ENCODE measurements around the gene GRAMD4. TPM values are rescaled to one million over a fixed set of nuclear protein-coding genes. Genes with fewer than 3 reads are reported as not detected.

The GRAMD4 gene
- total RNA-seq, 1 donor, result 71.9 TPM

GRCh38 chr22:46652847-46653331 lies 32.7 kb downstream of the GRAMD4 start:
- DNase-seq (ENCODE audit: low read depth in 2 of 3, low spot score in 2 of 3), result no peak

DNA sequence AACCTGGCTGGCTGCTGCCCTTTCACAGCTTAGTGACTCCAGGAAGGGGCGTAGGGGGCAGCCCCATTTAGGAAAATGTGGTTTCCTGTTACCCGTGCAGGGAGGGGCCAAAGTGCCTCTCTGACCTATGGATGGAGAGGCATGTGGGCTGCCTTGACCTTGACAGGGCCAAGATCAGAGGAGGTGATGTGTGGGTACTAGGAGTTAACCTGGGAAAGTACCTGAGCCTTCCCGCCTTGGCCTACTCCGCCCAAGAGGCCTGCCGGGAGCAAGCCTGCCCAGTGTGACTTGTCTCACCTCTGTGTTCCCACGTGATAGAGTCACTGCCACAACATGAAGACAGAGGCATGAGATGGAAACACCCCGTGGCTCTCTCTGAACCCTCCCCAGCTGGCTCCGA lies 33.4 kb downstream of the GRAMD4 start:
- no peak for DNase-seq (ENCODE audit: low read depth in 2 of 3, low spot score in 2 of 3)

- no peak for DNase-seq (ENCODE audit: low read depth in 2 of 3, low spot score in 2 of 3)
Measured at GRCh38 chr22:46654426-46654825, 34.2 kb downstream of the GRAMD4 start.

- DNase-seq (ENCODE audit: low read depth in 2 of 3, low spot score in 2 of 3), result no peak
Measured at GRCh38 chr22:46654927-46655595, 34.9 kb downstream of the GRAMD4 start.

DNA sequence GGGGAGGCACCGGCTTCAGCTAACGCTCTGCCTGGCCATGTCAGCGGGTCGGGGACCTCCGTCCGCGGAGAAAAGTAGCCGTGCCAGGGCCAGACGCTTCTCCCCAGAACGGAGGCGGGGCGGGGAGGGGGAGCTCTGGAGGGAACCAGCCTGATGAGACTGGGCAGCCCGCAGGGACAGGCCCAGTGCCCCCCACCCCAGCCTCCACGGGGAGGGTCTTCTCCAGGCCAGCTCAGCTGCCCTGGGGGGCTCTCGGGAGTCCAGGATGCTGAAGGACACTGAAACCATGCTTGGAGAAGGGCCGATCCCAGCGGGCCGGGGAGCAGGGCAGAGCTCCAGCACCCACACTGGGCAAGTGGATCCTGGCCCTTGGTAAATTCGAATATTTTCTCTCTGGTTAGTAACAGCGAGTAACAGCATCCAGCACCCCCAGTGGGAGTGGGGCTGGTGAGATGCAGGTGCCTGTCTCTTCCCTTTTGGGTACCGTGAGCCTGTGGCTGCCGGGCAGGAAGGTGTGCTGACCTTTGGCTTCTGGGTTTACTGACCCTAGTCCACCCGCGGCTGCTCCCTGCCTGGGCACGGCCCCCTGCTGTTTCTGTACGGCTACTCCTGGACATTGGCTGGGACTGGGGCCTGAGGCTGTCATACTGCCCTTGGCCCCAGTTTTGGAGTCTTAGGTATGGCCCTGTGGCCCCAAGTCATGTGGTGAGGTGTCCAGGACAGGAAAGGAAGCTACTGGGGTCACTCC lies 35.8 kb downstream of the GRAMD4 start:
- no peak for DNase-seq (ENCODE audit: low read depth in 2 of 3, low spot score in 2 of 3)

- no peak for DNase-seq (ENCODE audit: low read depth in 2 of 3, low spot score in 2 of 3)
Measured at GRCh38 chr22:46656856-46657654, 36.9 kb downstream of the GRAMD4 start.

DNA sequence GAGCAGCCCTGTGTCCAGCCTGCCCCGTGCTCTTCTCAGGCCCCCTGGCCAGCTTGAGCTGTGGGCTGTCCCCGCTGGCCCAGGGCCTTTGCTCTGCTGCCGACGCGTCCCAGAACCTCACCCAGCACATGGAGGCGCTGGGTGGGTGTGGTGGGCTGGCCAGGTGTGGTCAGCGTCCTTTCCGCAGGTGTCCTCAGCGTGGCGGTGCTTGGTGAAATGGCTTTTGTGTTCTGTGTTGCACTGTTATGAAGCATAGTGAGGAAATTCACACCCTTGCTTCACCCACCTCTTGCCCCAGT lies 37.4 kb downstream of the GRAMD4 start:
- DNase-seq (ENCODE audit: low read depth in 2 of 3, low spot score in 2 of 3), result no peak

- DNase-seq (ENCODE audit: low read depth in 2 of 3, low spot score in 2 of 3), result no peak
Measured at GRCh38 chr22:46657996-46658947, 38.1 kb downstream of the GRAMD4 start.

GRCh38 chr22:46659059-46659790 lies 39.0 kb downstream of the GRAMD4 start:
- no peak for DNase-seq (ENCODE audit: low read depth in 2 of 3, low spot score in 2 of 3)

DNA sequence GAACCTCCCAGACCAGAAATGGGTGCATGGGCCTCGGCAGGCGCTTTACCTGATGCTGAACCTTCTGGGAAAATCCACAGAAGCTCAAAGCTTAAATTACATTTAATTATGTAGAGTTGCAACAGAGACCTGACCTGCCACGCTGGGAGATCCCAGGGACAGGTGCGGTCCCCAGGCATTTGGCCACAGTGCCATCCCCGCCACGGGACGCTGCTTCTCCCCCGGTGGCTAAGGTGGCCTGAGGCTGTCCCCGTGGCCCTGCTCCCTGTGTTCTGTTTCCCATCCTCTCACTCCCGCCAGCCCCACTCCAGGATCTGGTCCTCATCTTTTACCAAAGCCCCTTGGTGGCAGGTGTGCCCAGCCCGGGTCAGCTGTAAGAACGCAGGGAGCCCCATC lies 39.6 kb downstream of the GRAMD4 start:
- DNase-seq (ENCODE audit: low read depth in 2 of 3, low spot score in 2 of 3), result no peak

DNA sequence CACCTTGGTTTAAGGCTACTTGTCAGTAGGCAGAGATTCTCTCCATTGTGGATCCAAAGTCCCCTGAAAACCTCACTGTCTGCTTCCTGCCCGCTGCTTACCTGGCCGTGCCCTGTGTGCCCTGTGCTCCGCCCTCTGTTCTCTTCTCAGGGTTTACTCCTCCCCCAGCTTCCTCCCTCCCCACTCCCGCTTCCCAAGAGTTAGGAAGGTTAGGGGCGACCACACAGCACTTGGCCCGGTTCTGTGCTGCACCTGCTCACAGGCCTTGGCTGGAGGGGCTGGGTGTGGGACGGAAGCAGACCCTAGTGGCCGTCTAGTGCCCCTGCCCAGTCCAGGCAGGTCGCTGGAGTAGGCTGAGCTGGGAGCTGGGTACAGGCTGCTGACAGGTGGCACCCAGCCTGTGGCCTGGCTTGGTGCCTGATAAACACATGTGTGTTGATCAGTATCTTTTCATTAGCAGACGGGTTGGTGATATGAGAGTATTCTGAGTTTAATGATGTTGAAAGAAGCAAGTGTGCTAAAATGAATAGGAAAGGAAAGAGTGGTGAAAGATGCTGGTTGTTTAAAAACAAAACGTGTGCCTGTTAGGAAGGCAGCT lies 40.5 kb downstream of the GRAMD4 start:
- DNase-seq (ENCODE audit: low read depth in 2 of 3, low spot score in 2 of 3), result peak in 2 of 3 donors; percentile 46 to 87

DNA sequence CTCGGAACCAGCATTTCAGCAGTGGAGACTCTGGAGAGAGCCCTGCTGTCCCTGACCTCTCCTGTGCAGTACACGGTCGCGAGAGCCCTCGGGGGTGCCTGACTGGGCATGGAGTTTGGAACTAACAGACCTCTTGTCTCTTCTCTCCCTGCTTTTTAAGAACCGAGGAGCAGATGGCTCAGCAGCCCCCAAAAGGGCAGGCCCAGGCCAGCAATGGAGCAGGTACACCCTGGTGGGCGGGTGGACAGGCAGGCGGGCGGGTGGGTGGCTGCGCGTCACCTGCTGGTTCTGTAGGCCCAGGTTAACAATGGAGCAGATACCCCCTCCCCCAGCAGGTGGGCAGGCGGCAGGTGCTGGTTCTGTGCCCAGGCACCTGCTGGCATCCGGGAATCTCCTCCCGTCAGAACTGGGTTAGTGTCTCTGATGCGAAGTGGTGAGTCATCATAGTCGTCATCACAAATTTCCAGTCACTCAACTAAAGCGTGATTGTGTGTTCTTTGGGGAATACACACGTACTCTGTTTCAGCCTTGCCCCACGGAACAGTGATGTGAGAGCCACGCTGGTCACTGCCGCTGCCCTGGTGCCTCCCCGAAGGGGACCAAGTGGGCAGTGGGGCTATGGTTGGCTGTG lies 41.1 kb downstream of the GRAMD4 start:
- no peak for DNase-seq (ENCODE audit: low read depth in 2 of 3, low spot score in 2 of 3)

- DNase-seq (ENCODE audit: low read depth in 2 of 3, low spot score in 2 of 3), result no peak
Measured at GRCh38 chr22:46662226-46662625, 42.0 kb downstream of the GRAMD4 start.

GRCh38 chr22:46663001-46663400 lies 42.8 kb downstream of the GRAMD4 start:
- DNase-seq (ENCODE audit: low read depth in 2 of 3, low spot score in 2 of 3), result no peak

- no peak for DNase-seq (ENCODE audit: low read depth in 2 of 3, low spot score in 2 of 3)
Measured at GRCh38 chr22:46663436-46664100, 43.4 kb downstream of the GRAMD4 start.

- DNase-seq (ENCODE audit: low read depth in 2 of 3, low spot score in 2 of 3), result no peak
Measured at GRCh38 chr22:46664301-46664855, 44.2 kb downstream of the GRAMD4 start.

DNA sequence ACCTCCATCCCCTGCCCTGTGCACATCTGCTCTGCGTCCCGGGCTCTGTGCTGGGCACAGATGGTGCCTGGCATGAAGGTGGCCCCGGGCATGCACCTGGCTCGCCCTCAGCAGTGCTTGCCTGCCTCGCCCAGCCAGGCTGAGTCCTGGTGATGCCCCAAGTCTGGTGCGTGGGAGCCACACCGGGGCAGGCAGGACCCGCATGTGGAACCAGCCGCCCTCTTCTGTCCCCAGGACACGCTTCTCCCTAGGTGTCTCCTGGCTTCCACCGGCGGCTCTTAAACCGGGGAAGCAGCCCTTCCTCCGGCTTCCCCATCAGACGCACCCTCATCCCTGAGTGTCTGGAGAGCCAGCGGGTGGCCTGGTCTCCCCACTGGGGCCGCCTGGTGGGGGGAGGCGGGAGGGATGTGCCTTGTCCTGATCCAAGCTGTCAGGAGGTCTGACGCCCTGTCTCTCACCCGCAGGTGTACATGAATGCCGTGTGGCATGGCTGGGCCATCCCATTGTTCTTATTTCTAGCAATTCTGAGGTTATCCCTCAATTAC lies 45.0 kb downstream of the GRAMD4 start:
- DNase-seq (ENCODE audit: low read depth in 2 of 3, low spot score in 2 of 3), result no peak

DNA sequence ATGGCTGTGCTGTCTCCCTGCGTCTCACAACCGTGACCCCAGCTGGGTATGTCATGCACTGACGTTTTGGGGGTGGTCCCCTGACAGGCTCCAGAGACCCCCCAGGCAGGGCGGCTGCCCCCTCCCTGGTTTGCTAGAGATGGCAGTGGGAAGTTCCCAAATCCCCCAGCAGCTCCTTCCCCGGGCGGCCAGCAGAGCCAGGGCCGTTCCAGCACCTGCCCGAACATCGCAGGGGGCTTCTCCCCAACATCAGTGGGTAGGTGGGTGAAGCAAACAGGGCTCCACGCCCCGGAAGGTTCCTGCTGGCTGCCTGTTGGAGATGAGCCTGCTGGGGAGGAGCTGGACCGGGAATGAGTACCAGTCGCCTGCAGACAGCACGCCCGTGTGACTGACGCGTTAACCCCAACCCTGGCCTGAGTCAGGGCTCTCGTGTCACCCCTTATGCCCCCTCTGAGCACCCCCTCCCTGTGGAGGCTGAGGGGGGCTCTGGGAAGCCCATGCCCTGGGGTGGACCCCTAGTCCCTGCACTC lies 45.6 kb downstream of the GRAMD4 start:
- no peak for DNase-seq (ENCODE audit: low read depth in 2 of 3, low spot score in 2 of 3)

All from hematopoietic multipotent progenitor cell (in vitro differentiated cells).